Testis (tissue), 2 donors: ENCODE data around the gene PRKCA.

Experiments
- CTCF ChIP-seq, 3 experiments: fragments of 450-650 bp in 2 of 3; fragments of 200-600 bp in 1 of 3; sonication (generic) in 1 of 3; IDR thresholded peaks; one replicate each; pipeline ENCODE4 v1.5.1; 2016 to 2019; ENCODE audit warnings: antibody characterized with exemption in 3 of 3, mild to moderate bottlenecking in 2 of 3, moderate library complexity in 1 of 3
- POLR2A ChIP-seq: fragments of 450-650 bp; IDR thresholded peaks from one replicate; pipeline ENCODE4 v1.6.1; 2017; ENCODE audit warnings: antibody characterized with exemption, mild to moderate bottlenecking, moderate library complexity

GRCh38 chr17:66580956-66581391 lies 278.6 kb downstream of the PRKCA start:
- TF ChIP-seq CTCF (IDR thresholded peaks at IDR 0.05): no peak
- no peak for TF ChIP-seq POLR2A
